B cell (primary cell): ENCODE results near the gene FAM170B. TPM values are rescaled to one million over a fixed set of nuclear protein-coding genes. Genes with fewer than 3 reads are reported as not detected.

Source experiments
- ATAC-seq: fragments of 200-7000 bp; cut with Tn5 transposase; one replicate; pipeline ENCODE4 v1.10.0; 2021; ENCODE audit warnings: low read depth, mild to moderate bottlenecking, moderate number of reproducible peaks, moderate library complexity
- CTCF ChIA-PET: fragments of 350-600 bp; sonication (Branson Sonifier 250); formaldehyde crosslinking; loops from one replicate; lab custom pipeline; 2021; ENCODE audit warnings: antibody characterized with exemption, inconsistent platforms; lab: Charles Lee
- POLR2A ChIA-PET: fragments of 350-600 bp; sonication (Branson Sonifier 250); formaldehyde crosslinking; loops from one replicate; lab custom pipeline; 2021; ENCODE audit warnings: antibody characterized with exemption; lab: Charles Lee
- DNase-seq: peaks from one replicate; pipeline ENCODE4 v3.0.0; 2013
- H2AFZ ChIP-seq: 2 replicates; pipeline ENCODE4 v1.6.1; 2012; ENCODE audit warnings: mild to moderate bottlenecking, low read depth, low read length; ENCODE audit not compliant: insufficient read depth, poor library complexity, severe bottlenecking
- H3K27ac ChIP-seq, 2 donors: 1 replicate in 1 of 2; 2 replicates in 1 of 2; pipeline ENCODE4 v1.5.1; 2012 to 2013; ENCODE audit warnings: low read length in 2 of 2, mild to moderate bottlenecking in 2 of 2, moderate library complexity in 1 of 2
- H3K27me3 ChIP-seq, 4 experiments: fragments of 200-600 bp in 1 of 4; sonication (generic) in 1 of 4; replicated peaks in 1 of 4; 1 replicate in 2 of 4; 2 replicates in 2 of 4; pipeline versions ENCODE4 v1.6.1 to v1.7.0; 2013 to 2016; ENCODE audit warnings: low read length in 3 of 4, mild to moderate bottlenecking in 2 of 4, mixed read lengths in 1 of 4, moderate library complexity in 1 of 4; ENCODE audit not compliant: insufficient read depth in 4 of 4, control insufficient read depth in 3 of 4; ENCODE audit errors: control extremely low read depth in 1 of 4
- H3K36me3 ChIP-seq, 2 experiments: replicated peaks in 1 of 2; 1 replicate in 1 of 2; 2 replicates in 1 of 2; pipeline versions ENCODE4 v1.6.1 to v1.7.1; 2013; ENCODE audit warnings: low read length in 1 of 2; ENCODE audit not compliant: insufficient read depth in 2 of 2, control insufficient read depth in 1 of 2; ENCODE audit errors: control extremely low read depth in 1 of 2, extremely low read depth in 1 of 2
- H3K4me1 ChIP-seq, 2 donors: fragments of 200-600 bp in 1 of 2; sonication (generic) in 1 of 2; 1 replicate in 1 of 2; 2 replicates in 1 of 2; pipeline versions ENCODE4 v1.5.1 to v1.6.1; 2013 to 2017; ENCODE audit warnings: low read length in 2 of 2; ENCODE audit not compliant: control insufficient read depth in 2 of 2, insufficient read depth in 2 of 2
- H3K4me2 ChIP-seq: replicated peaks from 2 replicates; pipeline ENCODE3; 2012; ENCODE audit warnings: mild to moderate bottlenecking, low read depth, low read length; ENCODE audit not compliant: poor library complexity, severe bottlenecking
- H3K4me3 ChIP-seq, 5 experiments: fragments of 200-600 bp in 1 of 5; sonication (generic) in 1 of 5; 1 replicate in 3 of 5; 2 replicates in 2 of 5; pipeline versions ENCODE4 v1.5.1 to v1.7.0; 2011 to 2016; ENCODE audit warnings: low read length in 4 of 5, mild to moderate bottlenecking in 4 of 5, low read depth in 2 of 5, control low read depth in 1 of 5, moderate library complexity in 1 of 5; ENCODE audit not compliant: insufficient read depth in 1 of 5; ENCODE audit errors: control extremely low read depth in 1 of 5, extremely low read depth in 1 of 5
- H3K79me2 ChIP-seq: fragments of 200-600 bp; sonication (generic); one replicate; pipeline ENCODE4 v1.6.0; 2016; ENCODE audit warnings: low read length; ENCODE audit not compliant: control insufficient read depth, insufficient read depth
- H3K9ac ChIP-seq: fragments of 200-600 bp; sonication (generic); 2 replicates; pipeline ENCODE4 v1.6.1; 2017; ENCODE audit warnings: mild to moderate bottlenecking, low read length, moderate library complexity
- H3K9me3 ChIP-seq, 3 donors: one replicate each; pipeline versions ENCODE4 v1.6.1 to v1.7.1; 2013; ENCODE audit warnings: low read length in 2 of 3; ENCODE audit not compliant: control insufficient read depth in 2 of 3, insufficient read depth in 1 of 3; ENCODE audit errors: control extremely low read depth in 1 of 3
- H4K20me1 ChIP-seq: 2 replicates; pipeline ENCODE4 v1.6.0; 2012; ENCODE audit warnings: mild to moderate bottlenecking, low read length; ENCODE audit not compliant: insufficient read depth, control insufficient read depth, poor library complexity, severe bottlenecking
- H3K27ac Mint-ChIP-seq: one replicate; pipeline ENCODE4 v1.8.0; 2021; ENCODE audit warnings: mixed read lengths
- H3K27me3 Mint-ChIP-seq: one replicate; pipeline ENCODE4 v1.8.0; 2021; ENCODE audit warnings: mixed read lengths
- H3K4me1 Mint-ChIP-seq: one replicate; pipeline ENCODE4 v1.8.0; 2021; ENCODE audit warnings: mixed read lengths
- H3K4me3 Mint-ChIP-seq: one replicate; pipeline ENCODE4 v1.8.0; 2021; ENCODE audit warnings: mixed read lengths
- H3K9me3 Mint-ChIP-seq: one replicate; pipeline ENCODE4 v1.8.0; 2022; ENCODE audit warnings: mixed read lengths; ENCODE audit not compliant: insufficient read depth
- EZH2 ChIP-seq: IDR thresholded peaks from 2 replicates; pipeline ENCODE4 v1.6.1; 2012; ENCODE audit warnings: borderline replicate concordance, low read depth, mild to moderate bottlenecking, moderate library complexity, low read length; ENCODE audit not compliant: insufficient read depth, poor library complexity, severe bottlenecking
- WGBS: methylation state at CpG from one replicate; pipeline ENCODE4 v1.1.5; 2013; ENCODE audit warnings: missing lambda C conversion rate; ENCODE audit not compliant: insufficient coverage; 5-methylcytosine and 5-hydroxymethylcytosine counted together
- intact Hi-C: fragments of 100-400 bp; cut with micrococcal nuclease; formaldehyde crosslinking; loops from one replicate; pipeline ENCODE4 v1.10.0; 2022
- polyA plus RNA-seq: library from polyadenylated mRNA; depleted of rRNA; stranded (reverse); fragments of >200 nt; gene quantifications from 2 replicates; pipeline ENCODE4 v1.2.3, GENCODE V29; 2012
- total RNA-seq, 2 donors: library from RNA; stranded (reverse); fragments of 120-200 nt in 1 of 2; gene quantifications; 1 replicate in 1 of 2; 2 replicates in 1 of 2; pipeline versions ENCODE4 v1.2.3 to v1.2.4, GENCODE V29; 2013 to 2022
- TF ChIP-seq, protein P1 (sequence below): fragments of 200-600 bp; IDR thresholded peaks from one replicate; pipeline ENCODE4 v1.8.0; 2022; ENCODE audit warnings: antibody characterized with exemption, mild to moderate bottlenecking

The FAM170B gene
- total and polyA plus RNA-seq, 2 donors (not counting 1 experiment from before 2014, with no cell fraction given) = not detected

GRCh38 chr10:49151025-49151445, 17.2 kb upstream of the FAM170B start:
- no peak for DNase-seq
- peaks cover 6% of the 10 kb centered on the region for H3K9me3 Mint-ChIP-seq
- H3K4me3 ChIP-seq = no peak overlapping the region
- H3K4me1 Mint-ChIP-seq = no peaks in the 10 kb centered on the region
- no peaks in the 10 kb centered on the region for H4K20me1 ChIP-seq
- peaks cover 0 to 3% (median 0%) of the 10 kb centered on the region in 4 experiments for H3K27me3 ChIP-seq
- peaks cover 0 to 10% (median 9%) of the 10 kb centered on the region in 3 donors for H3K9me3 ChIP-seq
- peaks cover 24% of the 10 kb centered on the region for H3K27me3 Mint-ChIP-seq
- H3K27ac Mint-ChIP-seq = no peak overlapping the region
- WGBS = 36% methylated on average over 2 of the region's 2 CpGs
- no peaks in the 10 kb centered on the region for H3K79me2 ChIP-seq
- CTCF ChIA-PET = interaction anchor here (1.0 kb wide), 1 partner anchor 13 kb away, joined by 3 read pairs; no protein-coding TSS in a partner anchor
- no peak overlapping the region for H3K27ac ChIP-seq
- H3K36me3 ChIP-seq = no peaks in the 10 kb centered on the region
- TF ChIP-seq EZH2 = no peak
- no peak overlapping the region for H3K4me3 Mint-ChIP-seq
- no peak overlapping the region for H3K4me2 ChIP-seq
- no peak for ATAC-seq
- intact Hi-C loops = no loop called here
- POLR2A ChIA-PET = no interaction called here
- no peak overlapping the region for H2AFZ ChIP-seq
- H3K4me1 ChIP-seq = no peaks in the 10 kb centered on the region
- no peak overlapping the region for H3K9ac ChIP-seq

GRCh38 chr10:49150426-49150825, 16.6 kb upstream of the FAM170B start:
- TF ChIP-seq EZH2 = no peak
- TF ChIP-seq, protein P1, sequence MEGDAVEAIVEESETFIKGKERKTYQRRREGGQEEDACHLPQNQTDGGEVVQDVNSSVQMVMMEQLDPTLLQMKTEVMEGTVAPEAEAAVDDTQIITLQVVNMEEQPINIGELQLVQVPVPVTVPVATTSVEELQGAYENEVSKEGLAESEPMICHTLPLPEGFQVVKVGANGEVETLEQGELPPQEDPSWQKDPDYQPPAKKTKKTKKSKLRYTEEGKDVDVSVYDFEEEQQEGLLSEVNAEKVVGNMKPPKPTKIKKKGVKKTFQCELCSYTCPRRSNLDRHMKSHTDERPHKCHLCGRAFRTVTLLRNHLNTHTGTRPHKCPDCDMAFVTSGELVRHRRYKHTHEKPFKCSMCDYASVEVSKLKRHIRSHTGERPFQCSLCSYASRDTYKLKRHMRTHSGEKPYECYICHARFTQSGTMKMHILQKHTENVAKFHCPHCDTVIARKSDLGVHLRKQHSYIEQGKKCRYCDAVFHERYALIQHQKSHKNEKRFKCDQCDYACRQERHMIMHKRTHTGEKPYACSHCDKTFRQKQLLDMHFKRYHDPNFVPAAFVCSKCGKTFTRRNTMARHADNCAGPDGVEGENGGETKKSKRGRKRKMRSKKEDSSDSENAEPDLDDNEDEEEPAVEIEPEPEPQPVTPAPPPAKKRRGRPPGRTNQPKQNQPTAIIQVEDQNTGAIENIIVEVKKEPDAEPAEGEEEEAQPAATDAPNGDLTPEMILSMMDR = no peak
- intact Hi-C loops = no loop called here
- Histone ChIP-seq H3K4me1 (no peaks in the 10 kb centered on the region), H3K9me3 (peaks cover 0 to 10% (median 9%) of the 10 kb centered on the region in 3 donors), H3K4me3 (no peak overlapping the region), H3K27me3 (peaks cover 0 to 3% (median 0%) of the 10 kb centered on the region in 4 experiments), H3K79me2 (no peaks in the 10 kb centered on the region), H3K27ac (no peak overlapping the region), H4K20me1 (no peaks in the 10 kb centered on the region), H3K9ac (no peak overlapping the region), H3K36me3 (no peaks in the 10 kb centered on the region), H2AFZ (no peak overlapping the region), H3K4me2 (no peak overlapping the region)
- DNase-seq (no peak), ATAC-seq (no peak)
- ChIA-PET CTCF (no interaction called here), POLR2A (no interaction called here)
- H3K4me1 Mint-ChIP-seq = no peaks in the 10 kb centered on the region
- 94% methylated on average over 5 of the region's 5 CpGs for WGBS
- no peak overlapping the region for H3K27ac Mint-ChIP-seq
- peaks cover 6% of the 10 kb centered on the region for H3K9me3 Mint-ChIP-seq
- peaks cover 29% of the 10 kb centered on the region for H3K27me3 Mint-ChIP-seq
- H3K4me3 Mint-ChIP-seq = no peak overlapping the region
